Activated CD4-positive, alpha-beta T cell treated with anti-CD3 and anti-CD28 coated beads for 36 hours (primary cell): Measurements from ENCODE around the gene ZNF77. TPM values are rescaled to one million over a fixed set of nuclear protein-coding genes. Genes with fewer than 3 reads are reported as not detected.

Experiments
- ATAC-seq: fragments of 200-7000 bp; cut with Tn5 transposase; one replicate; pipeline ENCODE4 v1.10.0; 2021; ENCODE audit warnings: mild to moderate bottlenecking, moderate library complexity
- CTCF ChIA-PET: fragments of 350-600 bp; sonication (Branson Sonifier 250); formaldehyde crosslinking; loops from one replicate; lab custom pipeline; 2021; ENCODE audit warnings: antibody characterized with exemption; lab: Charles Lee
- POLR2A ChIA-PET: fragments of 350-600 bp; sonication (Branson Sonifier 250); formaldehyde crosslinking; loops from one replicate; lab custom pipeline; 2021; ENCODE audit warnings: antibody characterized with exemption, inconsistent platforms; lab: Charles Lee
- DNase-seq: peaks from one replicate; pipeline ENCODE4 v3.0.0-alpha.2; 2020
- H3K27ac Mint-ChIP-seq: one replicate; pipeline ENCODE4 v1.8.0; 2021; ENCODE audit warnings: mixed read lengths
- H3K27me3 Mint-ChIP-seq: one replicate; pipeline ENCODE4 v1.8.0; 2021; ENCODE audit warnings: mixed read lengths
- H3K36me3 Mint-ChIP-seq: one replicate; pipeline ENCODE4 v1.8.0; 2021; ENCODE audit warnings: low read depth, mixed read lengths
- H3K4me1 Mint-ChIP-seq: one replicate; pipeline ENCODE4 v1.8.0; 2021; ENCODE audit warnings: mixed read lengths
- H3K4me3 Mint-ChIP-seq: one replicate; pipeline ENCODE4 v1.8.0; 2021; ENCODE audit warnings: mild to moderate bottlenecking, moderate library complexity, mixed read lengths
- H3K9me3 Mint-ChIP-seq: one replicate; pipeline ENCODE4 v1.8.0; 2021; ENCODE audit warnings: low read depth, mixed read lengths
- intact Hi-C, 2 experiments: fragments of 100-400 bp; cut with DNase I in 1 of 2; cut with micrococcal nuclease in 1 of 2; formaldehyde crosslinking; loops; one replicate each; pipeline versions ENCODE4 v1.14.2 to v1.15.1; 2022 to 2024; cut with DNase I, micrococcal nuclease
- total RNA-seq, 2 experiments: library from RNA; stranded (reverse); gene quantifications; one replicate each; pipeline ENCODE4 v1.2.3, GENCODE V29; 2021

Gene ZNF77
- total RNA-seq, 2 experiments from 2014 or later, result 4.3 to 4.8 TPM

GRCh38 chr19:2888731-2889224 lies 56.0 kb downstream of the ZNF77 start:
- Mint-ChIP-seq H3K27ac (peak overlapping the region; percentile 31), H3K9me3 (no peaks in the 10 kb centered on the region), H3K4me1 (peaks cover 5% of the 10 kb centered on the region), H3K27me3 (no peaks in the 10 kb centered on the region), H3K36me3 (no peaks in the 10 kb centered on the region), H3K4me3 (no peak overlapping the region)
- intact Hi-C loops, result loop anchor here (1.0 to 2.0 kb wide), 2 partner anchors 12 to 56 kb away; partner anchors contain the start of genes ZNF57 (in 1 of the 2) and ZNF77 (in 1 of the 2)
- peak; percentile 74 for ATAC-seq
- CTCF ChIA-PET, result interaction anchor here (1.9 to 3.2 kb wide), 4 partner anchors 35 to 240 kb away, joined by 5 to 8 read pairs (median 6); no protein-coding TSS in a partner anchor
- DNase-seq, result peak; percentile 69
- POLR2A ChIA-PET, result no interaction called here

- POLR2A ChIA-PET, result no interaction called here
- H3K4me3 Mint-ChIP-seq, result no peak overlapping the region
- no peaks in the 10 kb centered on the region for H3K27me3 Mint-ChIP-seq
Observed at GRCh38 chr19:2887391-2887914, 57.3 kb downstream of the ZNF77 start.

GRCh38 chr19:2885736-2886135 lies 59.0 kb downstream of the ZNF77 start:
- intact Hi-C loops, result no loop called here
- H3K27ac Mint-ChIP-seq, result no peak overlapping the region
- CTCF ChIA-PET, result interaction anchor here (1.2 kb wide), 1 partner anchor 28 kb away, joined by 4 read pairs; no protein-coding TSS in a partner anchor
- H3K4me1 Mint-ChIP-seq, result peaks cover 5% of the 10 kb centered on the region
- POLR2A ChIA-PET, result no interaction called here
- no peaks in the 10 kb centered on the region for H3K36me3 Mint-ChIP-seq
- ATAC-seq (no peak), DNase-seq (no peak)
- H3K4me3 Mint-ChIP-seq, result no peak overlapping the region
- no peaks in the 10 kb centered on the region for H3K9me3 Mint-ChIP-seq
- no peaks in the 10 kb centered on the region for H3K27me3 Mint-ChIP-seq

More at GRCh38 chr19:2887391-2887914, 57.3 kb downstream of the ZNF77 start:
- Mint-ChIP-seq H3K4me1 (peaks cover 5% of the 10 kb centered on the region), H3K27ac (peak overlapping the region; percentile 2), H3K36me3 (no peaks in the 10 kb centered on the region), H3K9me3 (no peaks in the 10 kb centered on the region)
- ATAC-seq, result peak; percentile 66
- CTCF ChIA-PET, result interaction anchor here (0.6 to 3.2 kb wide), 18 partner anchors 9 to 247 kb away, joined by 3 to 15 read pairs (median 4); partner anchors contain the start of gene THOP1
- DNase-seq, result no peak
- intact Hi-C loops, result no loop called here

- ATAC-seq, result peak; percentile 50
- peaks cover 2% of the 10 kb centered on the region for H3K36me3 Mint-ChIP-seq
- ChIA-PET CTCF (interaction anchor here (0.7 to 1.6 kb wide), 3 partner anchors 8 to 67 kb away, joined by 3 to 6 read pairs (median 4); partner anchors contain the start of gene ZNF555), POLR2A (interaction anchor here (0.6 kb wide), 2 partner anchors 8 to 164 kb away, joined by 4 to 8 read pairs; no protein-coding TSS in a partner anchor)
- H3K9me3 Mint-ChIP-seq, result no peaks in the 10 kb centered on the region
- no peak for DNase-seq
- H3K27me3 Mint-ChIP-seq, result no peaks in the 10 kb centered on the region
- no peak overlapping the region for H3K27ac Mint-ChIP-seq
- peaks cover 5% of the 10 kb centered on the region for H3K4me1 Mint-ChIP-seq
- intact Hi-C loops, result no loop called here
- no peak overlapping the region for H3K4me3 Mint-ChIP-seq
Observed at GRCh38 chr19:2883686-2884439, 60.9 kb downstream of the ZNF77 start.

Other genes starting within 250 kb of the ZNF77 start
- gene GNG7, start 242.3 kb downstream of the ZNF77 start, total RNA-seq, result 1 to 10 TPM; 1.1 to 1.2 TPM
- gene DIRAS1, start 223.6 kb downstream of the ZNF77 start, total RNA-seq, result under 1 TPM; 0.21 to 0.33 TPM
- gene SLC39A3, start 205.0 kb downstream of the ZNF77 start, total RNA-seq, result 10 to 100 TPM; 26.6 to 46.0 TPM
- gene SGTA, start 161.7 kb downstream of the ZNF77 start, total RNA-seq, result 10 to 100 TPM; 53.0 to 62.2 TPM
- gene THOP1, start 159.5 kb downstream of the ZNF77 start, total RNA-seq, result 100 to 1,000 TPM; 135 to 144 TPM
- 1 to 10 TPM; 1.9 to 2.3 TPM for gene ZNF554, start 125.1 kb downstream of the ZNF77 start, total RNA-seq
- gene ZNF555, start 103.5 kb downstream of the ZNF77 start, total RNA-seq, result 1 to 10 TPM; 1.9 TPM
- gene ZNF556, start 77.6 kb downstream of the ZNF77 start, total RNA-seq, result not detected
- gene ZNF57, start 44.0 kb downstream of the ZNF77 start, total RNA-seq, result 1 to 10 TPM; 5.9 to 7.1 TPM
- gene TLE6, start 32.6 kb upstream of the ZNF77 start, total RNA-seq, result 1 to 10 TPM; 2.6 to 3.5 TPM
- 1 to 10 TPM; 4.7 to 6.3 TPM for gene TLE2, start 84.3 kb upstream of the ZNF77 start, total RNA-seq
- 100 to 1,000 TPM; 349 to 533 TPM for gene TLE5, start 117.5 kb upstream of the ZNF77 start, total RNA-seq
- gene GNA11, start 149.4 kb upstream of the ZNF77 start, total RNA-seq, result 10 to 100 TPM in 1 of 2 experiments, 1 to 10 TPM in 1; 7.3 to 13.2 TPM
- 10 to 100 TPM; 64.9 to 70.9 TPM for gene GNA15, start 191.1 kb upstream of the ZNF77 start, total RNA-seq
- 10 to 100 TPM; 29.0 to 32.2 TPM for gene S1PR4, start 233.8 kb upstream of the ZNF77 start, total RNA-seq
- gene NCLN, start 241.0 kb upstream of the ZNF77 start, total RNA-seq, result 10 to 100 TPM; 55.6 to 58.2 TPM